Dedifferentiated amniotic fluid mesenchymal stem cell (primary cell): ENCODE data around the gene PTTG1IP2.

ENCODE experiments used
- DNase-seq: peaks from one replicate; pipeline ENCODE4 v3.0.0-alpha.2; 2016; ENCODE audit errors: extremely low spot score

The PTTG1IP2 gene

DNA sequence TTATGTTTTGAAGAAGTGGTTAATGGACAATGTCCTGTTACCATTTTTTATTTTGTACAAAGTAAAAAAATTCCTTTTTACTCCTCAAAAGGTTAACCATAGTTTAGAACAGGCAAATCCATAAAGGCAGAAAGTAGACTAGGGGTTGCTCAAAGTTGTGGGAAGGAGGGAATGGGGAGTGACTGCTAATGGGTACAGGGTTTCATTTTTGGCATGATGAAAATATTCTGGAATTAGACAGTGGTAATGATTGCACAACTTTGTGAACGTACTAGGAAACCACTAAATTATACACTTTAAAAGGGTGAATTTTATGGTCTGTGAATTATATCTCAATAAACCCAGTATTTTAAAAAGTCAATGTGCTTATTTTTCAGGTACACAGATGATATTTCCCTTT, 91.3 kb downstream of the PTTG1IP2 start:
- peak; percentile 37 for DNase-seq
